GM12878 (cell line): ENCODE data around the gene DHDH.

Source experiments
- MAX ChIP-seq: IDR thresholded peaks from 2 replicates; pipeline ENCODE4 v1.6.1; 2012; ENCODE audit warnings: low read depth, low read length, improper control_type of control experiment
- ZNF384 ChIP-seq: IDR thresholded peaks from 2 replicates; pipeline ENCODE4 v1.6.1; 2012; ENCODE audit warnings: low read depth, mild to moderate bottlenecking, low read length, improper control_type of control experiment, borderline replicate concordance

- TF ChIP-seq ZNF384 (no peak), MAX (no peak)
These were observed 36.8 kb downstream of the DHDH start for GRCh38 chr19:48970139-48970766.
